ENCODE measurements around the gene RHBDD3.

- TF ChIP-seq CTCF (IDR thresholded peaks at IDR 0.05): no peak
- no peak for TF ChIP-seq POLR2A (IDR thresholded peaks at IDR 0.05)
- no peak for TF ChIP-seq EP300 (IDR thresholded peaks at IDR 0.05)
Observed at GRCh38 chr22:29260031-29260560, 7.7 kb downstream of the RHBDD3 start.
